GM18858 (cell line): Measurements from ENCODE around the gene HEG1.

Experiments used
- ATAC-seq: cut with Tn5 transposase; IDR thresholded peaks from one replicate; pipeline ENCODE4 v1.9.1; 2021; ENCODE audit not compliant: unreplicated experiment

HEG1 gene

GRCh38 chr3:125072749-125073389, 17.1 kb upstream of the HEG1 start:
- ATAC-seq = no peak

DNA sequence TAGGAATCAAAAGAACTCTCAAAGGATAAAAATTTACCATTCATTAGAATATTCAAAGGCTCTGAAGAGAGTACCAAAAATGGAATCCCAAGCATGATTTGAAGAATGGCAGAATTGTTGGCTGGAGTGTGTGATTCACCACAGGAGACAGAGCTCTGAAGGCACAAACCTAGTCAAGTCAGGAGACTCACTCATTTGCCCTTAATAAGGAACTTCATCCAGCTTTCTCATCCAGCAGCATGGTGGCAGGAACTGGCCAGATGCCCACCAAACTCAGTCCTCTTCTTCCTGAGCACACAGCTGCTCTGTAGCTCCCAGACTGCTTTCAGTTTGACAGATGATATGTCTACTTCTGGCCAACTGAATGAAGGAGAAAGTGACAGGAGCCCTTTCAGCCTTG, 16.5 kb upstream of the HEG1 start:
- no peak for ATAC-seq

GRCh38 chr3:125069968-125070745, 14.4 kb upstream of the HEG1 start:
- no peak for ATAC-seq

DNA sequence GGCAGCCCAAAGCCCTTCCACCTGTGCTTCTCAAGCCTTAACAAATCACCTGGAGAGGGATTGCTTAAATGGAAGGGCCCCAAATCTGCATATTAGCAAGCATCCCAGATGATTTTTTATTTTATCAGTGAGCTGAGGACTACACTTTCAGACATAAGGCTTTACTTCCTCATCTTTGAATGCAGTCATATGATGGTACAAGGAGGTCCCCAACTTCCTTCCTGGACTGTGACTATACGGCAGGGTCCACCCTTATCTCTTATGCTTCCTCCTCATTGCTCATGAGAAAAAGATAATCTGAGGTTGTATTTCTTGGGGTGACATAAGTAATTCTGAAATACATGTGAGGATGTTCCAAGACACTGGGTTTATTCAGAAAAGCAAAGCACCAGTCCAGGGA, 13.7 kb upstream of the HEG1 start:
- ATAC-seq = no peak

GRCh38 chr3:125068265-125068664, 12.5 kb upstream of the HEG1 start:
- no peak for ATAC-seq

DNA sequence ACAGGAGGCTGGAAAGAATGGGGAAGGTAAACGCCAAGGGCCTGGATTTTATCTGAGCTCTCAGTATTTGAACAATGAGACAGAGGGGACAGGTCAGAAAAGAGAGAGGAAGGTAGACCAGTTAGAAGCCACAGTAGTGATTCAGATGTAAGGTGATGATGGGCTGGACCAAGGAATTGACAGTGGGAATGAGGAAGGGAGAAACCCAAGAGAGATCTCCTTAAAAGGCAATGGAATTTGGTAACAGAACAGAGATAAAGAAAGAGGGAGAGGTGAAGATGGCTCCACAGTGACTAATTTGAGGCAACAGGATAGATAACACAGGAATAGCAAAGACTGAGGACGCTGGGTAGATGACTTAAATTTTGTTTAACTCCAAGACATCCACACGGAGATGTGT, 11.4 kb upstream of the HEG1 start:
- no peak for ATAC-seq

- no peak for ATAC-seq
Measured at GRCh38 chr3:125062904-125063618, 7.3 kb upstream of the HEG1 start.

DNA sequence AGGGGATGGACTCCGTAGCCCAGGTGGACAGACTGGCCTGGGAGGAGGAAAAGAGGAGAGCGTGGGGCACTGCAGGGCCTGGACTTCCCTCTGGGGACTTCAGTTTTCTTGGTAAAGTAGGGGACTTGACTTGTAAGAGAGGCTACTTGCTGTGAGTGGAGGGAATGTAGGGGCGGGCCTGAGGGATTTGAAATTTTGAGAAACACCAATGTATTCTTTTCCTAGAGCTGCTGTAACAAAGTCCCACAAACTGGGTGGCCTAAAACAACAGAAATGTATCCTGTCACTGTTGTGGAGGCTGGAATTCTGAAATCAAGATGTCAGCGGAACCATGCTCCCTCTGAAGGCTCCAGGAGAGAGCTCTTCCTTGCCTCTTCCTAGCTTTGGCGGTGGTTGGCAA, 5.8 kb upstream of the HEG1 start:
- no peak for ATAC-seq

DNA sequence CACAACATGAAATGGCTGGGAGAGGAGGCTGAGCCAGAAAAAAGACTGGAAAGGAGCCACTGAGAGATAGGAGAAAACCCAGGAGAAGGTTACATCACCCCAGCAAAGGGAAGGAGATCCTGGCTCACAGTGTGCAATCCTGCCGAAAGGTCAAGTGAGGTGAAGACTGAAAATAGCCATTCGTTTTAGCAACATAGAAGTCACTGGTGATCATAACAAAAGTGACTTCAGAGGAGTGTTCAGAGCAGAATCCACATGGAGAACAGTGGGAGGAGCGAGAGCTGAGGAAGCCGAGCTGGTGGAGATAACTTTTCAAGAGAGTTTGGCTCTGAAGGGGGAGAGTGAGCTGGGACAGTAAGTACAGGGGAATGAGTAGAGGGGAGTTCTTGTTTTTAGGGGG, 5.4 kb upstream of the HEG1 start:
- no peak for ATAC-seq

- no peak for ATAC-seq
Measured at GRCh38 chr3:125059488-125060245, 3.9 kb upstream of the HEG1 start.

DNA sequence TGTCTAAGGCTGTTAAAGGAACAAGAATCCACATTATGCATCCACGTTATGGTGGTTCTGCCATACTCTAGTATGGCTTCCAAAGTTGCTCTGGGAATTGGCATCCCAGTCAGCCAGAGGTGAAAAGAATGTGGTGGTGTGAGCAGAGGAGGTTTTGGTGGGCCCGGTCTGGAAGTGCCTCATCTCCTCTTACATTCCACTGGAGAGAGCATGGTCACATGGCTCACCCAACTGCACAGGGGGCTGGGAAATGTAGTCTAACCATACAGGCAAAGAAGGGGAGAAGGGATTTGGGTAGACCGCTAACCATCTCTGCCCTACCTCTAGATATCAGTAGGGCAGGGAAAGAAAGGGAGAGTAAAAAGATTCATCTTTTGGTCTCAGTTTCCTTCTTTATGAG, 3.2 kb upstream of the HEG1 start:
- ATAC-seq = no peak

GRCh38 chr3:125058529-125058928, 2.7 kb upstream of the HEG1 start:
- ATAC-seq = no peak

DNA sequence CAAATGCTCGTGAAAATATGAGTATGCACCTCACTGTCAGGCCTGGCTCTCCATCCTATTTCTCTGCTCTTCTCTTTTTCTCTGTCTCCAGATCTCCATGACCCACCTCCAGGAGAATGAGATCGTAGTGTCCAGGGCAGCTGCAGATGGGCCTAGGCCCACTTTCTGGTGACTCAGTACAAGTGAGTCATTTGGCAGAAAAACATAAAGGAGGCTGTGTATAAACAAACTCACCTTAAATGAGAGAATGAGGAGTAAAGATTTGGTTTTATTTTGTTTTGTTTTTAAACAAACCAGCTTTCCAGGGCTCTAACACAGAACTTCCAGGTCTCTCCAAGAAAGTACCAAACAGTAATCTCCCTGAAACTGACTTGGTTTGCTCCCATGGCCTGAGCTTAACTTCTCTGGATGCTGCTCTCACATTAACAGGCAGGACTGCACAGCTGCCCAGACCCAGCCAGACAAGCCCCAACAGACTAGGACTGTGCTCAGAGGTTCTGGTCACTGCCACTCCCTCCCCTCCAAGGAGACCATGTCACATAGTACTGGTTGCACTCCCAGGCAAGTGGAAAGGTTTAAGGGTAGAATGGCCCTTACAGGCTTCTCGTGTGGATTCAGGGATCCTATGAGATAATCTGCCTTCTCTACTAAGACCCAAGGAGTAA, 1.5 kb upstream of the HEG1 start:
- no peak for ATAC-seq

- peak; percentile 8 for ATAC-seq
Measured at GRCh38 chr3:125055331-125055912, 375 bp downstream of the HEG1 start.

- ATAC-seq = no peak
Measured at GRCh38 chr3:125054449-125055329, 1.1 kb downstream of the HEG1 start.

DNA sequence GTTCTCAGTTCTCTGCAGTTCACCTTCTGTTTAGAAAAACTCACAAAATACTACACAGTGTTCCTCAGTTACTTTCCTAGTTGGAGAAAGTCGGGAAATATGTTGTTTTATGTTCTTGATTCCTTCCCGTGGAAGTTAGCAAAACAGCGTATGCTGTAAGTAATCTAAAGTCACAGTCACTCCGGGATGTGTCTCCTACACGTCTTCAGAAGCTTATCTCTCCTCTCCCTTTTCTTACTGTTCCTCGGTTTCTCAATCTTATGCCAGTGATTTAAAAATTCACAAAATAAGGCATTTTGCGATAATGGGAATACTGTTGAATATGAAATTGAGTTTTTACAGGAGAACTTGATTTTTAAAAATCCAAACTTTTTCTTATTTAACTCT, 1.7 kb downstream of the HEG1 start:
- no peak for ATAC-seq

DNA sequence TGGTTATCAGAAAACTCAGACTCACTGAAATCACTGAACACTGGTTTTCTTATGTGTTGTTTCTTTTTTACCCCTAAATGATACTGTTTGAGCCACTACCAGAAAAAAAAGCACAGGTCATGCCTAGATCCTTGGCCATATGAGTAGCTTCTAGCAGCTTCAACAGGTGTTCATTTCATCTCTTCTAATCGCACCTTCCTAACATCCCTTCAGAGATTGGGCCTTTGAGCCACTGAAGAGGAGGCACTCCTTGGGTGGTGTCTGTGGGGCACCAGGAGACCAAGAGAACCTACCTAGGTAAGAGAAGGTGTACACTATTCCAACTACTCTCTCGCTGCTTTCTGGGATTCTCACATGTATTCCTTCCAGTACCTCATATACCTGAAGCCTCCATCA, 2.5 kb downstream of the HEG1 start:
- no peak for ATAC-seq

- no peak for ATAC-seq
Measured at GRCh38 chr3:125052624-125053303, 3.0 kb downstream of the HEG1 start.
